GM23338 (cell line): ENCODE results near the gene FRG2B.

Source experiments
- CREB1 ChIP-seq: fragments of 250-450 bp; sonication (Bioruptor Pico); IDR thresholded peaks from 2 replicates; pipeline ENCODE4 v1.5.0; 2020; ENCODE audit warnings: low read depth, mild to moderate bottlenecking, moderate library complexity
- EZH2 ChIP-seq: fragments of 200-600 bp; sonication (generic); IDR thresholded peaks from one replicate; pipeline ENCODE4 v1.8.0; 2017; ENCODE audit warnings: antibody characterized with exemption, mild to moderate bottlenecking, low read depth; ENCODE audit not compliant: unreplicated experiment
- EZH2phosphoT487 ChIP-seq: fragments of 200-600 bp; sonication (generic); IDR thresholded peaks from one replicate; pipeline ENCODE4 v1.8.1; 2018; ENCODE audit warnings: antibody characterized with exemption; ENCODE audit not compliant: unreplicated experiment
- JUNB ChIP-seq: IDR thresholded peaks from one replicate; pipeline ENCODE4 v1.6.1; 2016; ENCODE audit warnings: antibody characterized with exemption; ENCODE audit not compliant: unreplicated experiment
- NANOG ChIP-seq: IDR thresholded peaks from 2 replicates; pipeline ENCODE4 v1.6.1; 2016; ENCODE audit warnings: antibody characterized with exemption, borderline replicate concordance
- POLR2AphosphoS5 ChIP-seq: IDR thresholded peaks from 2 replicates; pipeline ENCODE4 v1.6.1; 2016; ENCODE audit warnings: antibody characterized with exemption, low read depth
- STAT1 ChIP-seq: IDR thresholded peaks from one replicate; pipeline ENCODE4 v1.6.1; 2016; ENCODE audit warnings: antibody characterized with exemption; ENCODE audit not compliant: unreplicated experiment
- ZNF114 ChIP-seq: fragments of 250-450 bp; sonication (Bioruptor Pico); IDR thresholded peaks from 2 replicates; pipeline ENCODE4 v1.5.0; 2020; ENCODE audit warnings: mild to moderate bottlenecking, moderate library complexity
- ZNF331 ChIP-seq: fragments of 250-450 bp; sonication (Bioruptor Pico); IDR thresholded peaks from 2 replicates; pipeline ENCODE4 v1.5.0; 2020; ENCODE audit warnings: low read depth, mild to moderate bottlenecking, moderate library complexity
- TF ChIP-seq, protein P1 (sequence below), 2 experiments: fragments of 200-600 bp in 1 of 2; sonication (generic) in 1 of 2; conservative IDR thresholded peaks; 2 replicates each; pipeline versions ENCODE4 v1.5.1 to v1.6.1; 2016 to 2017; ENCODE audit warnings: antibody characterized with exemption in 2 of 2, low read depth in 2 of 2, mild to moderate bottlenecking in 2 of 2, moderate library complexity in 1 of 2
- TF ChIP-seq, protein P2 (sequence below): IDR thresholded peaks from one replicate; pipeline ENCODE4 v1.6.1; 2018; ENCODE audit warnings: antibody characterized with exemption; ENCODE audit not compliant: unreplicated experiment
- TF ChIP-seq, protein P3 (sequence below): IDR thresholded peaks from 2 replicates; pipeline ENCODE4 v1.6.1; 2016; ENCODE audit warnings: antibody characterized with exemption
- TF ChIP-seq, protein P4 (sequence below): fragments of 250-450 bp; sonication (Bioruptor Pico); IDR thresholded peaks from 2 replicates; pipeline ENCODE4 v1.5.0; 2020; ENCODE audit warnings: mild to moderate bottlenecking, moderate library complexity

DNA sequence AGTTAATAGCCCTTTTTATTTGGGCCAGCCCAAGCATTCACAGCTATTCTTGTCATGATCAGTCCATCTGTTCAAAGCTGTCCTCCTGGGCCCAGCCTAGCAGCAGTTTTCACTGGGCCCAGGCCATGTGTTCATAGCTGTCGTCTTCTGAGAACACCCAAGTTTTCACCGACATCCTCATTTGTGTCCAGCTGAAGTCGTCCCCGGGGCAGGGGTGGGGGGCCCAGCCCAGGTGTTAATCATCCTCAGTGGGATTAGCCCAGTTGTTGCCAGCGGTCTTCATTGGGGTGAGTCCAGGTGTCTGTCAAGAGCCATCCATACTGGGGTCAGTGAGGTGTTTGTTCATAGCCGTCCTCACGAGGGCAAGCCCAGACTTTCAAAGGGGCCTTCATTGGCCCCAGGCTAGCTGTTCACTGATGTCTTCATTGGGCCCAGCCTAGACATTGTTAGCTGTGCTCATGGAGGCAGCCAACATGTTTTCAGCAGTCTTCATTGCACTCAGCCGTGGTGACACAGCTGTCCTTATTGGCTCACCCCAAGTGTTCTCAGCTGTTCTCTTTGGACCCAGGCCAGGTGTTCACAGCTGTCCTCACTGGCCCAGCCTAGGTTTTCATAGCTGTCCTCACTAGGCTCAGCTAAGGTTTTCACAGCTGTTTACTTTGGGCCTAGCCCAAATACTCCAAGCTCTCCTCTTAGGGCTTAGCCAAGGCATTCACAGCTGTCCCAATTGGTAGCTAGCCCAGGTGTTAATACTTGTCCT lies 10.0 kb downstream of the FRG2B start:
- TF ChIP-seq EZH2 (no peak), NANOG (no peak), CREB1 (no peak), POLR2AphosphoS5 (no peak), EZH2phosphoT487 (no peak), JUNB (no peak), ZNF114 (CRISPR knock-in tag) (no peak), STAT1 (no peak), ZNF331 (CRISPR knock-in tag) (no peak)
- TF ChIP-seq, protein P1, sequence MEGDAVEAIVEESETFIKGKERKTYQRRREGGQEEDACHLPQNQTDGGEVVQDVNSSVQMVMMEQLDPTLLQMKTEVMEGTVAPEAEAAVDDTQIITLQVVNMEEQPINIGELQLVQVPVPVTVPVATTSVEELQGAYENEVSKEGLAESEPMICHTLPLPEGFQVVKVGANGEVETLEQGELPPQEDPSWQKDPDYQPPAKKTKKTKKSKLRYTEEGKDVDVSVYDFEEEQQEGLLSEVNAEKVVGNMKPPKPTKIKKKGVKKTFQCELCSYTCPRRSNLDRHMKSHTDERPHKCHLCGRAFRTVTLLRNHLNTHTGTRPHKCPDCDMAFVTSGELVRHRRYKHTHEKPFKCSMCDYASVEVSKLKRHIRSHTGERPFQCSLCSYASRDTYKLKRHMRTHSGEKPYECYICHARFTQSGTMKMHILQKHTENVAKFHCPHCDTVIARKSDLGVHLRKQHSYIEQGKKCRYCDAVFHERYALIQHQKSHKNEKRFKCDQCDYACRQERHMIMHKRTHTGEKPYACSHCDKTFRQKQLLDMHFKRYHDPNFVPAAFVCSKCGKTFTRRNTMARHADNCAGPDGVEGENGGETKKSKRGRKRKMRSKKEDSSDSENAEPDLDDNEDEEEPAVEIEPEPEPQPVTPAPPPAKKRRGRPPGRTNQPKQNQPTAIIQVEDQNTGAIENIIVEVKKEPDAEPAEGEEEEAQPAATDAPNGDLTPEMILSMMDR (conservative IDR thresholded peaks at IDR 0.05; ENCODE audit: low read depth in 2 of 2) = no peak
- TF ChIP-seq, protein P2, sequence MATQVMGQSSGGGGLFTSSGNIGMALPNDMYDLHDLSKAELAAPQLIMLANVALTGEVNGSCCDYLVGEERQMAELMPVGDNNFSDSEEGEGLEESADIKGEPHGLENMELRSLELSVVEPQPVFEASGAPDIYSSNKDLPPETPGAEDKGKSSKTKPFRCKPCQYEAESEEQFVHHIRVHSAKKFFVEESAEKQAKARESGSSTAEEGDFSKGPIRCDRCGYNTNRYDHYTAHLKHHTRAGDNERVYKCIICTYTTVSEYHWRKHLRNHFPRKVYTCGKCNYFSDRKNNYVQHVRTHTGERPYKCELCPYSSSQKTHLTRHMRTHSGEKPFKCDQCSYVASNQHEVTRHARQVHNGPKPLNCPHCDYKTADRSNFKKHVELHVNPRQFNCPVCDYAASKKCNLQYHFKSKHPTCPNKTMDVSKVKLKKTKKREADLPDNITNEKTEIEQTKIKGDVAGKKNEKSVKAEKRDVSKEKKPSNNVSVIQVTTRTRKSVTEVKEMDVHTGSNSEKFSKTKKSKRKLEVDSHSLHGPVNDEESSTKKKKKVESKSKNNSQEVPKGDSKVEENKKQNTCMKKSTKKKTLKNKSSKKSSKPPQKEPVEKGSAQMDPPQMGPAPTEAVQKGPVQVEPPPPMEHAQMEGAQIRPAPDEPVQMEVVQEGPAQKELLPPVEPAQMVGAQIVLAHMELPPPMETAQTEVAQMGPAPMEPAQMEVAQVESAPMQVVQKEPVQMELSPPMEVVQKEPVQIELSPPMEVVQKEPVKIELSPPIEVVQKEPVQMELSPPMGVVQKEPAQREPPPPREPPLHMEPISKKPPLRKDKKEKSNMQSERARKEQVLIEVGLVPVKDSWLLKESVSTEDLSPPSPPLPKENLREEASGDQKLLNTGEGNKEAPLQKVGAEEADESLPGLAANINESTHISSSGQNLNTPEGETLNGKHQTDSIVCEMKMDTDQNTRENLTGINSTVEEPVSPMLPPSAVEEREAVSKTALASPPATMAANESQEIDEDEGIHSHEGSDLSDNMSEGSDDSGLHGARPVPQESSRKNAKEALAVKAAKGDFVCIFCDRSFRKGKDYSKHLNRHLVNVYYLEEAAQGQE = no peak
- TF ChIP-seq, protein P3, sequence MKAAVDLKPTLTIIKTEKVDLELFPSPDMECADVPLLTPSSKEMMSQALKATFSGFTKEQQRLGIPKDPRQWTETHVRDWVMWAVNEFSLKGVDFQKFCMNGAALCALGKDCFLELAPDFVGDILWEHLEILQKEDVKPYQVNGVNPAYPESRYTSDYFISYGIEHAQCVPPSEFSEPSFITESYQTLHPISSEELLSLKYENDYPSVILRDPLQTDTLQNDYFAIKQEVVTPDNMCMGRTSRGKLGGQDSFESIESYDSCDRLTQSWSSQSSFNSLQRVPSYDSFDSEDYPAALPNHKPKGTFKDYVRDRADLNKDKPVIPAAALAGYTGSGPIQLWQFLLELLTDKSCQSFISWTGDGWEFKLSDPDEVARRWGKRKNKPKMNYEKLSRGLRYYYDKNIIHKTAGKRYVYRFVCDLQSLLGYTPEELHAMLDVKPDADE = no peak
- TF ChIP-seq, protein P4, sequence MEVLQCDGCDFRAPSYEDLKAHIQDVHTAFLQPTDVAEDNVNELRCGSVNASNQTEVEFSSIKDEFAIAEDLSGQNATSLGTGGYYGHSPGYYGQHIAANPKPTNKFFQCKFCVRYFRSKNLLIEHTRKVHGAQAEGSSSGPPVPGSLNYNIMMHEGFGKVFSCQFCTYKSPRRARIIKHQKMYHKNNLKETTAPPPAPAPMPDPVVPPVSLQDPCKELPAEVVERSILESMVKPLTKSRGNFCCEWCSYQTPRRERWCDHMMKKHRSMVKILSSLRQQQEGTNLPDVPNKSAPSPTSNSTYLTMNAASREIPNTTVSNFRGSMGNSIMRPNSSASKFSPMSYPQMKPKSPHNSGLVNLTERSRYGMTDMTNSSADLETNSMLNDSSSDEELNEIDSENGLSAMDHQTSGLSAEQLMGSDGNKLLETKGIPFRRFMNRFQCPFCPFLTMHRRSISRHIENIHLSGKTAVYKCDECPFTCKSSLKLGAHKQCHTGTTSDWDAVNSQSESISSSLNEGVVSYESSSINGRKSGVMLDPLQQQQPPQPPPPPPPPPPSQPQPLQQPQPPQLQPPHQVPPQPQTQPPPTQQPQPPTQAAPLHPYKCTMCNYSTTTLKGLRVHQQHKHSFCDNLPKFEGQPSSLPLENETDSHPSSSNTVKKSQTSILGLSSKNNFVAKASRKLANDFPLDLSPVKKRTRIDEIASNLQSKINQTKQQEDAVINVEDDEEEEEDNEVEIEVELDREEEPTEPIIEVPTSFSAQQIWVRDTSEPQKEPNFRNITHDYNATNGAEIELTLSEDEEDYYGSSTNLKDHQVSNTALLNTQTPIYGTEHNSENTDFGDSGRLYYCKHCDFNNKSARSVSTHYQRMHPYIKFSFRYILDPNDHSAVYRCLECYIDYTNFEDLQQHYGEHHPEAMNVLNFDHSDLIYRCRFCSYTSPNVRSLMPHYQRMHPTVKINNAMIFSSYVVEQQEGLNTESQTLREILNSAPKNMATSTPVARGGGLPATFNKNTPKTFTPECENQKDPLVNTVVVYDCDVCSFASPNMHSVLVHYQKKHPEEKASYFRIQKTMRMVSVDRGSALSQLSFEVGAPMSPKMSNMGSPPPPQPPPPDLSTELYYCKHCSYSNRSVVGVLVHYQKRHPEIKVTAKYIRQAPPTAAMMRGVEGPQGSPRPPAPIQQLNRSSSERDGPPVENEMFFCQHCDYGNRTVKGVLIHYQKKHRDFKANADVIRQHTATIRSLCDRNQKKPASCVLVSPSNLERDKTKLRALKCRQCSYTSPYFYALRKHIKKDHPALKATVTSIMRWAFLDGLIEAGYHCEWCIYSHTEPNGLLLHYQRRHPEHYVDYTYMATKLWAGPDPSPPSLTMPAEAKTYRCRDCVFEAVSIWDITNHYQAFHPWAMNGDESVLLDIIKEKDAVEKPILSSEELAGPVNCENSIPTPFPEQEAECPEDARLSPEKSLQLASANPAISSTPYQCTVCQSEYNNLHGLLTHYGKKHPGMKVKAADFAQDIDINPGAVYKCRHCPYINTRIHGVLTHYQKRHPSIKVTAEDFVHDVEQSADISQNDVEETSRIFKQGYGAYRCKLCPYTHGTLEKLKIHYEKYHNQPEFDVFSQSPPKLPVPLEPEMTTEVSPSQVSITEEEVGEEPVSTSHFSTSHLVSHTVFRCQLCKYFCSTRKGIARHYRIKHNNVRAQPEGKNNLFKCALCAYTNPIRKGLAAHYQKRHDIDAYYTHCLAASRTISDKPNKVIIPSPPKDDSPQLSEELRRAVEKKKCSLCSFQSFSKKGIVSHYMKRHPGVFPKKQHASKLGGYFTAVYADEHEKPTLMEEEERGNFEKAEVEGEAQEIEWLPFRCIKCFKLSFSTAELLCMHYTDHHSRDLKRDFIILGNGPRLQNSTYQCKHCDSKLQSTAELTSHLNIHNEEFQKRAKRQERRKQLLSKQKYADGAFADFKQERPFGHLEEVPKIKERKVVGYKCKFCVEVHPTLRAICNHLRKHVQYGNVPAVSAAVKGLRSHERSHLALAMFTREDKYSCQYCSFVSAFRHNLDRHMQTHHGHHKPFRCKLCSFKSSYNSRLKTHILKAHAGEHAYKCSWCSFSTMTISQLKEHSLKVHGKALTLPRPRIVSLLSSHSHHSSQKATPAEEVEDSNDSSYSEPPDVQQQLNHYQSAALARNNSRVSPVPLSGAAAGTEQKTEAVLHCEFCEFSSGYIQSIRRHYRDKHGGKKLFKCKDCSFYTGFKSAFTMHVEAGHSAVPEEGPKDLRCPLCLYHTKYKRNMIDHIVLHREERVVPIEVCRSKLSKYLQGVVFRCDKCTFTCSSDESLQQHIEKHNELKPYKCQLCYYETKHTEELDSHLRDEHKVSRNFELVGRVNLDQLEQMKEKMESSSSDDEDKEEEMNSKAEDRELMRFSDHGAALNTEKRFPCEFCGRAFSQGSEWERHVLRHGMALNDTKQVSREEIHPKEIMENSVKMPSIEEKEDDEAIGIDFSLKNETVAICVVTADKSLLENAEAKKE (CRISPR knock-in tag) = no peak
